ENCODE measurements around the gene DAO. TPM values are rescaled to one million over a fixed set of nuclear protein-coding genes. Genes with fewer than 3 reads are reported as not detected.

The DAO gene
- polyA plus RNA-seq, 1 of the 3 experiments (the other 2 are of a cell fraction) = not detected

- Histone ChIP-seq H3K9ac (no peak overlapping the region), H3K79me2 (ENCODE audit: insufficient read depth) (no peaks in the 10 kb centered on the region), H3F3A (replicated peaks; ENCODE audit: insufficient read depth) (no peaks in the 10 kb centered on the region), H3K4me3 (ENCODE audit: low read depth in 2 of 2, low read length in 1 of 2) (no peak overlapping the region), H3K9me3 (no peaks in the 10 kb centered on the region), H3K36me3 (replicated peaks in 1 of 2; ENCODE audit: control insufficient read depth in 1 of 2, insufficient read depth in 2 of 2, low read length in 1 of 2) (no peaks in the 10 kb centered on the region), H3K27me3 (ENCODE audit: insufficient read depth) (no peaks in the 10 kb centered on the region), H3K4me1 (ENCODE audit: control insufficient read depth in 1 of 2, insufficient read depth in 2 of 2, low read depth in 1 of 2, low read length in 1 of 2) (peaks cover 0 to 3% of the 10 kb centered on the region in 2 experiments; a peak in 1 of 4 replicates), H3K27ac (ENCODE audit: low read depth in 2 of 2, low read length in 1 of 2) (no peak overlapping the region), H3K4me2 (no peak overlapping the region), H3K9me2 (no peaks in the 10 kb centered on the region), H4K20me1 (ENCODE audit: insufficient read depth) (no peaks in the 10 kb centered on the region), H2AFZ (ENCODE audit: low read depth) (no peak overlapping the region)
- WGBS (ENCODE audit: low lambda C conversion rate) = 38% methylated on average over 6 of the region's 6 CpGs
- ChIA-PET POLR2A (no interaction called here), CTCF (interaction anchor here (2.2 kb wide), 1 partner anchor 63 kb away, joined by 9 read pairs; no protein-coding TSS in a partner anchor)
- DNase-seq = no peak
- no peak for TF ChIP-seq NRF1 (IDR thresholded peaks at IDR 0.05; ENCODE audit: low read depth, low read length)
- no peak for TF ChIP-seq REST (IDR thresholded peaks at IDR 0.05; ENCODE audit: low read depth, low read length)
- no peak for TF ChIP-seq JUND (IDR thresholded peaks at IDR 0.05)
- no peak for TF ChIP-seq FOXJ3 (CRISPR knock-in tag; IDR thresholded peaks at IDR 0.05)
- no peak for TF ChIP-seq PBX3 (IDR thresholded peaks at IDR 0.05)
- TF ChIP-seq RFX5 (IDR thresholded peaks at IDR 0.05; ENCODE audit: low read length) = no peak
- TF ChIP-seq MEF2A (IDR thresholded peaks at IDR 0.05; ENCODE audit: borderline replicate concordance, low read depth) = no peak
- TF ChIP-seq IRF3 (IDR thresholded peaks at IDR 0.05; ENCODE audit: low read depth, low read length) = no peak
- no peak for TF ChIP-seq RCOR1 (IDR thresholded peaks at IDR 0.05; ENCODE audit: low read length)
- no peak for TF ChIP-seq RXRA (IDR thresholded peaks at IDR 0.05; ENCODE audit: borderline replicate concordance, low read depth)
Observed at GRCh38 chr12:108888031-108888430, 8.1 kb downstream of the DAO start.

GRCh38 chr12:108890208-108890607 lies 10.3 kb downstream of the DAO start:
- Histone ChIP-seq H3K4me2 (no peak overlapping the region), H3K27ac (ENCODE audit: low read depth in 2 of 2, low read length in 1 of 2) (no peak overlapping the region), H3K9me2 (no peaks in the 10 kb centered on the region), H3F3A (replicated peaks; ENCODE audit: insufficient read depth) (no peaks in the 10 kb centered on the region), H3K36me3 (replicated peaks in 1 of 2; ENCODE audit: control insufficient read depth in 1 of 2, insufficient read depth in 2 of 2, low read length in 1 of 2) (no peaks in the 10 kb centered on the region), H4K20me1 (ENCODE audit: insufficient read depth) (no peaks in the 10 kb centered on the region), H3K4me1 (ENCODE audit: control insufficient read depth in 1 of 2, insufficient read depth in 2 of 2, low read depth in 1 of 2, low read length in 1 of 2) (peaks cover 0 to 3% of the 10 kb centered on the region in 2 experiments; a peak in 1 of 4 replicates), H3K79me2 (ENCODE audit: insufficient read depth) (no peaks in the 10 kb centered on the region), H3K4me3 (ENCODE audit: low read depth in 2 of 2, low read length in 1 of 2) (no peak overlapping the region), H2AFZ (ENCODE audit: low read depth) (no peak overlapping the region), H3K9me3 (no peaks in the 10 kb centered on the region), H3K27me3 (ENCODE audit: insufficient read depth) (no peaks in the 10 kb centered on the region), H3K9ac (no peak overlapping the region)
- TF ChIP-seq PBX3 (IDR thresholded peaks at IDR 0.05) (no peak), REST (IDR thresholded peaks at IDR 0.05; ENCODE audit: low read depth, low read length) (peak; percentile 95)
- no peak for DNase-seq
- WGBS (ENCODE audit: low lambda C conversion rate) = 27% methylated on average over 2 of the region's 2 CpGs
- ChIA-PET POLR2A (no interaction called here), CTCF (interaction anchor here (1.0 to 1.8 kb wide), 2 partner anchors 11 to 272 kb away, joined by 3 to 5 read pairs; partner anchors contain the start of gene DAO)
